ENCODE data around the gene TCIRG1.
"Not testable (repeated sequence)": the region's sequence is repeated elsewhere in the genome, so short reads cannot be mapped to it uniquely, and the experiment has no call there.

Gene TCIRG1, protein sequence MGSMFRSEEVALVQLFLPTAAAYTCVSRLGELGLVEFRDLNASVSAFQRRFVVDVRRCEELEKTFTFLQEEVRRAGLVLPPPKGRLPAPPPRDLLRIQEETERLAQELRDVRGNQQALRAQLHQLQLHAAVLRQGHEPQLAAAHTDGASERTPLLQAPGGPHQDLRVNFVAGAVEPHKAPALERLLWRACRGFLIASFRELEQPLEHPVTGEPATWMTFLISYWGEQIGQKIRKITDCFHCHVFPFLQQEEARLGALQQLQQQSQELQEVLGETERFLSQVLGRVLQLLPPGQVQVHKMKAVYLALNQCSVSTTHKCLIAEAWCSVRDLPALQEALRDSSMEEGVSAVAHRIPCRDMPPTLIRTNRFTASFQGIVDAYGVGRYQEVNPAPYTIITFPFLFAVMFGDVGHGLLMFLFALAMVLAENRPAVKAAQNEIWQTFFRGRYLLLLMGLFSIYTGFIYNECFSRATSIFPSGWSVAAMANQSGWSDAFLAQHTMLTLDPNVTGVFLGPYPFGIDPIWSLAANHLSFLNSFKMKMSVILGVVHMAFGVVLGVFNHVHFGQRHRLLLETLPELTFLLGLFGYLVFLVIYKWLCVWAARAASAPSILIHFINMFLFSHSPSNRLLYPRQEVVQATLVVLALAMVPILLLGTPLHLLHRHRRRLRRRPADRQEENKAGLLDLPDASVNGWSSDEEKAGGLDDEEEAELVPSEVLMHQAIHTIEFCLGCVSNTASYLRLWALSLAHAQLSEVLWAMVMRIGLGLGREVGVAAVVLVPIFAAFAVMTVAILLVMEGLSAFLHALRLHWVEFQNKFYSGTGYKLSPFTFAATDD

DNA sequence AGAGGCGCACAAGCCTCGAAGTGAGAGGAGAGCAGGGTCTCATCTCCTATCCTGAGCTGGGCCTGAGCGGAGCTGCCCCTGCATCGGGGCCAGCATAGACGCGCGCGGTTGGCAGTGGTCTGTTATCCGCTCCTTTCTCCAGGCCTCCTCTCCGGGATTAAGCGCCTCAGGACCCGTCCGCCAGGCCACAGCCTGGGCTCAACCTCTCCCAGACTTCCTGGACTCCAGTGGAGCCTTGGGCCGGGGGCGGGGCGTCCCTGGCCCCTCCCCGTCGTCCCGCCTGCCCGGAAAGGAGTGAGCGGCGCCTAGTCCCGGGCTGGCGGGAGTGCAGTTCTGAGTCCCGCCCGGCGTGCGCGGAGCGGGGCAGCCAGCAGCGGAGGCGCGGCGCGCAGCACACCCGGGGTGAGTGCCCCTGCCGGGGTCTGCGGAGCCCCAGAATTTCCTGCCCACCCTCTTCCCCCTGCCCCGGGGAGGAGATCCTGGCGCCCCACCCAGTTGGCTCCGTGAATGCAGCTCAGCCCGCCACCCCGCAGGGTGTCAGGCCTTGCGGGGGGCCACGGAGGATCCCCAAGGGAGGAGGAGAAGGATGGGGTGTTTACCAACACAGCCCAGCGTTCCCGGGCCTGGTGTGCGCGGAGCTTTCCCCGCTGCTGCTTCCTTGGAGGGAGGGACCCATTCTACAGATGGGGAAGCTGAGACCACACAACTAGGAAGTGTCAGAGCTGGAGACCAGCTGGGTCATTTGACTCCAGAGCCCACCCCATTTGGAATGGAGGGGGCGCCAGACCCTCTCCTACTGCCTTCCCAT is at the start of gene TCIRG1:
TSS of gene TCIRG1 (plus strand) at position 308 of the 808 bp plus-strand sequence. CDS start 2,247 bp downstream, outside the sequence.
- peak; percentile 58 for DNase-seq

DNA sequence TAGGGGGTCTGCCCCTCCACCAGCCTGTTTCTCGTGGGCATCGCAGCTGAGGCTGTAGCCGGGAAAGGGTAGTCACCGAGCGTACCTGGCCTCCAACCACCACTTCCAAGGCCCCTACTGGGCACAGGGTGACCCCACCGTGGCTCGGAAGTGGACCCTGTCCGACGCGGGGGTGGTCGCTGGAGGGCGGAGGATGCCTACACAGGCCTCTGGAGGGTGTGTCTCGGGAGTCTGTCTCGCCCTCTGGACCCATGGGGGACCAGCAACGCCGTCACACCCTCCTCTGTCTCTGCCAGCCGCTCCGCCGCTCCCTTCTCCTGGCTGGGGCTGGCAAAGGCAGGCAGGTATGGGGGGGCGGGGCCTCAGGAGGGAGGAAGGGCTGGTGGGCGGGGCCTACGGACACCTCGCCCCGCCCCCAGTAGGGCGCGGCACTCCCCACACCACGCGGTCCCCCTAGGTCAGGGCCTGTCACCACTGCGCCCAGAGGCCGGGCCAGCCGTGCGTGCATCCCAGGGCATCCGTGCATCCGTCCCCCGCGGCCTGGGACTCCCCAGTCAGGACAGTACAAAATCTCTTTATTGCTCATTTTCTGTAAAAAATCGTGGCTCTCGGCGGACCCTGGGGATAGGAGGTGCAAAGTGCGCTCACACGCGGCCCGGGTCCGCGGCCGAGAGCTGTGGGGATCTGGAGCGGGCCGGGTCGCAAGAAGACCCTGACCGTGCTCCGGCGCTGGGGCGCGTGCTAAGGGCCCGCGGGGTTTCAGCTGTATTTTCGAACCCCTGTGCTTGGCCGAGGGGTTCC is 48.1 kb upstream of the TCIRG1 start:
- DNase-seq = not testable (repeated sequence)

DNA sequence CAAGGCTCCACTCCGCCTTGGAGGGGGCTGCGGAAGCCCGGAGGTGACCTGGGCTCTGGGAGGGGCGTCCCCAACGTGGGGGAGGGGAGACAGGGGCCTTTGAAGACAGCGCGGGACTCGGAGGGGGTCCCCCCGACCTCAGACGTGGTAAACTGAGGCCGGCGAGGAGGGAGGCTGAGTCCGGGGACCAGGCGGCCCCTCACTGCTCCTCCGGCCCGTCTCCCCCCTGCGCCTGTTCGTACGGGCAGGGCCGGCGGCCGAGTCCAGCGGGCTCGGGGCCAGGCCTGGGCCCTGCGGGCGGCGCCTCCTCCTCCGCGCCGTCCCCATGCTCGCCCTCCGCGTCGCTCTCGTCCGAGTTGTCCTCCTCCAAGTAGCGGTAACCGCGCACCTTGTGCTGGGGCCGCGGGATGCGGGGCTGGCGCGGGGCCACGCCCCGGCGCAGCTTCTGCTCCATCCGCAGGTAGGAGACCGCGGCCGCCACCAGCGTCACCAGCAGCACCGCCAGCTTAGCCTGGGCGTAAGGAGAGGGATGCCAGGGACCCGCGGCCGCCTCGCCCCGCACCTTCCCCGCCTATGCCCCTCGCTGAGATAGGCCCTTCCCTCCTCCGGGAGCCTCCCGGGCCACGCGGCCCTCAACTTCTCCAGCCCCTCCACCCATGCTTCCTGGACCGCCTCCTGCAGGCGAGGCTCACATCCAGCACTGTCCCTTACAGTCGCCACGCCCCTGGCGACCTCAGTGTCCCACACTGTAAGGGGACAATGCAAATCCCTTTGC is 47.3 kb upstream of the TCIRG1 start:
- not testable (repeated sequence) for DNase-seq

DNA sequence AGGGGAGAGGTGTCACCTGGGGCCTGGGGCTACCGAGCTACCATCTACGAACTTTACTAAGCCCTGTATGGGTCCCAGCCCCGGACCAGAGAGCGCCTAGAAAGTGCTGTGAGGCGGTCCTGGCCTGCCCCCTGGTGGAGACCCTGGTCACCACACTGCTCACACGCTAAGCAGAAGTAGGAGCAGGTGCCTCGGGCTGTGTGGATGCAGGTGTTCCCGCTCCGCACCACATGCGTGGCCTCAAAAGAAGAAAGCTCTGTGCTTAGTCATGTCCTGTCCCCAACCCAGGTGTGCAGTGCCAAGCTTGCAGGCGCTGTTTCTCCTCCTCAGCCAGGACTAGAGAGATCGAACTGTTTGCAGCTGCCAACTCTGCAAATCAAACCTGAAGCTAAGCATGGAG is 45.0 kb upstream of the TCIRG1 start:
- DNase-seq = peak; percentile 67

DNA sequence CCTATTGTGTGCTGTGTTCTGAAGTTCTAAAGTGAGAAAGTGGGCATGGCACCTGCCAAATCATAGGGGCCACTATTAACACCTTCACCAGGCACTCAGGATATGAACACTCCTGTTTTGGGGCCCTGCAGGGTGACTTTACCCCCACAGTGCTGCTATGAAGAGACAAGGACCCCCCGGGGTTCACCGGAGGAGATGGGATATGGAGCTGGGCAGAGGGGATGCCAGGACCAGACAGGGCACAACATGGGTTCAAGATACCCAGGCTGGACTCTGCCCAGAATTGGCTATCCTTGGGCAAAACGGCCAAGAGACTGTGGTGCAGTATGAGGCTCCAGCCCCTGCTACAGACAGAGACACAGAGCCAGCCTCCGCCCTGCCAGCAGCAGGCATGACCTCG is 44.4 kb upstream of the TCIRG1 start:
- DNase-seq = not testable (repeated sequence)

- DNase-seq = not testable (repeated sequence)
These were observed 43.7 kb upstream of the TCIRG1 start for GRCh38 chr11:67995129-67995528.

DNA sequence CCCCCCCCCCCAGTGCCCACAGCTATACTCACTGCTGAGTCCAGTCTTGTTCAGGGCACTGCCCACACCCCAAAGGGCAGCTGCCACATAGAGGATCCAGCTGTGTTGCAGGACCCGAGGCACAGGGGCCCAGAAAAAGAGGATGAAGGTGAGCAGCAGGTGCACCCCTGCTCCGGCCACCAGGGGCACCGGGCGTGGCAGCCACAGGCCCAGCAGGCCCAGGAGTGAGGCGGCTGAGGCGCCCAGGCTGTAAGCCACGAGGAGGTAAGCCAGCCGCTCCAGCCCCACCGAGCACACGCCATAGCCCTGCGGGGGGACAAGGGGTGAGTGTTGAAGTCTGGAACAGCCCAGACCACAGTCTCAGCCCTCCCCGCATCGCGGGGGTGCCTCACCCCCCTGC is 43.2 kb upstream of the TCIRG1 start:
- not testable (repeated sequence) for DNase-seq

- no peak for DNase-seq
These were observed 42.8 kb upstream of the TCIRG1 start for GRCh38 chr11:67996051-67996450.

- DNase-seq = no peak
These were observed 42.0 kb upstream of the TCIRG1 start for GRCh38 chr11:67996622-67997474.

GRCh38 chr11:67997475-67997921 is 41.3 kb upstream of the TCIRG1 start:
- DNase-seq = no peak

GRCh38 chr11:67998150-67999045 is 40.4 kb upstream of the TCIRG1 start:
- DNase-seq = no peak

DNA sequence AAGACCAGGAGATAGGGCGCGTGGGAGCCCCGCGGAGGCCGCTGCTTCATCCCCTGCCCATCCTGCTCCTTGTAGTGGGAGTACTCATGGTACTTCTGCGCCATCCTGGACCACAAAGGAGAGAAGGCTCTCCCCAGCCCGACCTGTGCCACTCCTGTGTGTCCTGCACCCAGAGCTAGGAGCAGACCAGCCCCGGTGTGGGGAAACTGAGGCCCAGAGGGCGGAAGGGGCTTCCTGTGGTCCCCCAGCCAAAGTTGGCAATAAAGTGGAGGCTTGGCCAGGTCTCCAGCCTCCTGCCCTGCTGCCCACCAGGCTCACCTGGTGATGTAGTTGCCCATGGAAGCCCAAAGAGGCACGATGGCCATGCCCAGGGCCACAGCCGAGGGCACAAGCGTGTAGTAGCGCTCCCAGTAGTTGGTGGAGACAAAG is 39.6 kb upstream of the TCIRG1 start:
- no peak for DNase-seq

- DNase-seq = no peak
These were observed 39.1 kb upstream of the TCIRG1 start for GRCh38 chr11:67999704-68000103.

GRCh38 chr11:68002575-68002937 is 36.3 kb upstream of the TCIRG1 start:
- DNase-seq = no peak

DNA sequence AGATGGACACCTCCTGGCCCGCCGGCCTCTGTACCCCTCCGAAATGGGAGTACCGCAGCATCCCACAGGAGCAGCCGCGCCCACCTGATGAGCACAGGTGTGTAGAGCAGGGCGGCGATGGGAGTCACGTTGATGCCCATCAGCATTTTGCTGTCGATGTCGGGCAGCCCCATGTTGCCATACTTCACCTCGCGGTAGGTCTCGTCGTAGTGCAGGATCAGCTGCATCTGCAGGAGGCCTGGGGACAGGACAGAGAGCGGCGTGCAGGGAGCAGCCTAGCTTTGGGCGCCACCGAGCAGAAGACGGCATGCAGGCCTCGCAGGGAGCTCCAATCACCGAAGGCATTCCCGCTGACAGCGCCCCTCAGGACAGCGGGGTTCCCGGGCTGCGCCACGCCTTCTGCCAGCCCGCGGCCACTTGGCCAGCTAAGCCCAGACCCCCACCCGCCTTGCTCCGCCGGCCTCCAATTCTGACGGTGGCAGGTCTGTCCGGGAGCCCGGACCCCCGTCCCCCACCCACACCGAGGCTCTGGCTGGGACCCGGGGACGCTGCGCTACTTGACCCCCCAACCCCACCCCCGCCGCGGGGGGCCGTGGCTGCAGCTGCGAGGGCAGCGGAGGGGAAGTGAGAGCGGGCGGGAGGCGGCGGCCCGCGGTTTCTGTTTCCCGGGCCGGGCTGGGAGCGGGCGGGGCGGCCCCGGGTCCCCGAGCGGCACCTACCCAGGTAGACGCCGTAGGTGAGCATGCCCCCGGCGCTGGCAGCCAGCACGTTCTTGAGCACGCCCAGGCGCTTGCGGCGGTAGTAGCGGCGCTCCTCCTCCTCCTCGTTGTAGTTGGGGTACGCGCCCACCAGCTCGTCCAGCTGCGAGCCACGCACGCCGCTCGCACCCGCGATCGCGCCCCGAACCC is 35.6 kb upstream of the TCIRG1 start:
- DNase-seq = no peak

DNA sequence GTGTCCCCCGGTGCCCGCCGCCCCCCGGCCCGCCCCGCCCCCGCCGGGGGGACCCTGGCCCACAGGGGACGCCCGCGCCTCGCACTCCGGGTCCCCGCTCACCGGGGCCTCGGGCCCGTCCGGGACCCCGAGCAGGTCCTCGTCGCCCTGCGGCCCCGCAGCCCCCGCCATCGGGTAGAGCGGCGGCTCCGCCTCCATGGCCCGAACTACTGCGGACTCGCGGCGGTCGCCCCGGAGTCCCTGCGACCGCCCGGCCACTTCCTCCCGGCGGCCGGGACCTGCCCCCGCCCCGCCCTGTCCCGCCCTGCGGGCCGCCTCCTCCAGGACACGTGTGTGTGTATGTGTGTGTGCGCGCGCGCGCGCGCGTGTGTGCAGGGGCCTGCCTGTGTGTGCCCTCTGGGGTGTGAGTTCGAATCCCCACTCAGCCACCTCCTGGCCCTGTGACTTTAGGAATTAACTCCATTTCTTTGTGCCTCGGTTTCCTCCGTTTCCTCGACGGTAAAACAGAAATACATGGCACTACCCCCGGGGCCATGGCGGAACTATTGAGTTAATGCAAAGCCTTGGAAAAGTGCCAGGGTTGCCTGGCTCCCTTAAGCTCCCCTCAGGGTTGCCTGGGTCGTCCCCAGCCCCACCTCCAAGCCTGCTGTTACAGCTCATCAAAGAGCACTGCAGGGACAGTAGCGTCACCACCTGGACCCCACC is 34.8 kb upstream of the TCIRG1 start, which contains the start of gene UNC93B1:
TSS of gene UNC93B1 (minus strand) at position 252 of the 705 bp plus-strand sequence. CDS start at position 198, 54 bp downstream.
- DNase-seq = peak; percentile 68
